Gastrocnemius medialis (tissue), 4 donors: Measurements from ENCODE around the gene LRRC8D.
"Not testable (repeated sequence)": the region's sequence is repeated elsewhere in the genome, so short reads cannot be mapped to it uniquely, and the experiment has no call there.

Experiments used
- CTCF ChIP-seq, 5 experiments: fragments of 450-650 bp in 3 of 5; fragments of 200-600 bp in 2 of 5; sonication (generic) in 2 of 5; IDR thresholded peaks in 4 of 5; conservative IDR thresholded peaks in 1 of 5; 1 replicate in 4 of 5; 2 replicates in 1 of 5; pipeline ENCODE4 v1.5.1; 2016 to 2019; ENCODE audit warnings: antibody characterized with exemption in 5 of 5, mild to moderate bottlenecking in 3 of 5, moderate library complexity in 3 of 5
- POLR2A ChIP-seq, 2 donors: fragments of 450-650 bp; IDR thresholded peaks; one replicate each; pipeline ENCODE4 v1.6.1; 2017; ENCODE audit warnings: antibody characterized with exemption in 2 of 2, mild to moderate bottlenecking in 2 of 2, moderate library complexity in 2 of 2

- TF ChIP-seq CTCF (IDR thresholded peaks at IDR 0.05 in 4 of 5, conservative IDR thresholded peaks at IDR 0.05 in 1 of 5); POLR2A (IDR thresholded peaks at IDR 0.05): not testable (repeated sequence)
Measured at GRCh38 chr1:89776104-89776503, 44.7 kb upstream of the LRRC8D start.
